GM23248 (cell line): Measurements from ENCODE around the gene ANXA9.

Experiments used
- EZH2 ChIP-seq: fragments of 200-600 bp; sonication (generic); IDR thresholded peaks from 2 replicates; pipeline ENCODE4 v1.6.1; 2018; ENCODE audit warnings: antibody characterized with exemption, mild to moderate bottlenecking; ENCODE audit not compliant: insufficient read depth, poor library complexity, severe bottlenecking
- EZH2phosphoT487 ChIP-seq: fragments of 200-600 bp; sonication (generic); IDR thresholded peaks from 2 replicates; pipeline ENCODE4 v1.6.1; 2018; ENCODE audit warnings: antibody characterized with exemption, moderate library complexity, mild to moderate bottlenecking, low read depth; ENCODE audit not compliant: insufficient read depth

DNA sequence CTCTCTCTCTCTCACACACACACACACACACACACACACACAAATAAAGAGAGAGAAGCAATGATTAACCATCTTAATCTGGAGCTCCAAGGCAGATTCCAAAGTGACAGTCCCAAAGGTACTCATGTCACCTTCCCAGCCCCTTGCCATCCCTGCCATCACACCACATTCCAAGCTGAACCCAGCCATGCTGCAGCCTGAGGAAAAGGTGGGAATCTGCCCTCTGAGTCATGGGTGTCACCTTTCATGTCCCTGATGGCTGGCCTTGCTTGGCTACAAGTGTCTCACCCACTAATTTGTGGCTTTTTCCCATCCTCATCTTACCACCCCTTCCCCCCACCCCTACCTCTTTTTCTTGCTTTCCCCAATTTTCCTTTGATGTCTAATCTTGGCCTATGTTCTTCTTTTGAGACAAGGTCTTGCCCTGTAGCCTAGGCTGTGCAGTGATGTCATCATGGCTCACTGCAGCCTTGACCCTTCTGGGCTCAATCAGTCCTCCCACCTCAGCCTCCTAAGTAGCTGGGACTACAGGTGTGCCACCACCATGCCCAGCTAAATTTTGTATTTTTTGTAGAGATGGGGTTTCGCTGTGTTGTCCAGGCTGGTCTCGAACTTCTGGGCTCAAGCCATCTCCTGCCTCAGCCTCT lies 3.2 kb downstream of the ANXA9 start:
- TF ChIP-seq EZH2phosphoT487, result no peak
- no peak for TF ChIP-seq EZH2
